ENCODE results near the gene NUP93.
"Not testable (repeated sequence)": the region's sequence is repeated elsewhere in the genome, so short reads cannot be mapped to it uniquely, and the experiment has no call there.

The NUP93 gene

DNA sequence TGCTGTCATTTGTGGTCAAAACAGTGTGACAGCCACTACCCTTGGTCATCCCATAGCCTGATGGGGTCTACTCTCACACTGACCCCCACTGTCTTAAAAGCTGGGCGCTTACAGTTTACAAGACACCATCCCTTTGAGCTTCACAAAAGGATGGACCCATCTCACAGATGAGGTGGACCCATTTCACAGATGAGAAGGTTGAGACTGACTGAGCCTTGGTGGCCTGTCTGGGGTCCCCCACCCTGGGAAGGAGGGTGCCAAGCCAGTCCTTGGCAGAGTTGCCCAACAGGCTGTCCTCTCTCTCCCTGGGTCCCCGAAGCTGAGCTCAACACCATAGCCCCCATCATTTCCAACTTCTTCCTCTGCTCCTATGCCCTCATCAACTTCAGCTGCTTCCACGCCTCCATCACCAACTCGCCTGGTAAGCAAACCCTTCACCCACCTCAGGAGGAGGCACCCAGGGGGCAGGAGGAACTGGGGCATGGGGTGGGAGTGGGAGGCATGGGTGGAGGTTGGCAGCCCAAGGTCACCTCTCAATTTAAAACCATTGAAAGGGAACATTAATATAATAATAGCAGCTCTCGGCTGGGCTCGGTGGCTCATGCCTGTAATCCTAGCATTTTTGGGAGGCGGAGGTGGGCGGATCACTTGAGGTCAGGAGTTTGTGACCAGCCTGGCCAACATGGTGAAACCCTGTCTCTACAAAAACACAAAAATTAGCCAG, 152.3 kb downstream of the NUP93 start:
- Mint-ChIP-seq H3K36me3 (no peaks in the 10 kb centered on the region), H3K27ac (no peak overlapping the region), H3K4me1 (no peaks in the 10 kb centered on the region), H3K27me3 (no peaks in the 10 kb centered on the region), H3K4me3 (no peak overlapping the region), H3K9me3 (no peaks in the 10 kb centered on the region)

DNA sequence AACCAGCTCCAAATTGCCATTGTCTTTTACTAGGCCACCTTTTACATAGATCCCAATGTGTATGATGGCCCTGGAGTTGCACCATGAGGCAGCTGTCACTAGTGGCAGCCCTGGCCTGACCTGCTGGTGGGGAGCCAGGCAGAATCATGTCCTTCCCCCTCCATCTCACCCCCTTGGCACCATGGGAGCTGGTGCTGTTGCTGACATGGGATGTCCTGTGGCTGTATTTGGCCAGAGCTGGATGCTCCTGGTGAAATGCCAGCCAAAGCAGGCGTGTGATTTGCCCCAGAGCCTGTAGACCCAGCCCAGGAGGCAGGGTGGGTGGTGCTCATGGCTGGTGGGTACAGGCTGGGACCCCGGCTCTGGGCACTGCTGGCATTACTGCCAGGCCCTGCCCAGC, 153.7 kb downstream of the NUP93 start:
- H3K27ac Mint-ChIP-seq = no peak overlapping the region
- H3K4me1 Mint-ChIP-seq = no peaks in the 10 kb centered on the region
- H3K27me3 Mint-ChIP-seq = no peaks in the 10 kb centered on the region
- H3K9me3 Mint-ChIP-seq = no peaks in the 10 kb centered on the region
- H3K4me3 Mint-ChIP-seq = no peak overlapping the region
- no peaks in the 10 kb centered on the region for H3K36me3 Mint-ChIP-seq

- H3K4me1 Mint-ChIP-seq = no peaks in the 10 kb centered on the region
- H3K27ac Mint-ChIP-seq = no peak overlapping the region
- no peak overlapping the region for H3K4me3 Mint-ChIP-seq
- H3K9me3 Mint-ChIP-seq = no peaks in the 10 kb centered on the region
- H3K36me3 Mint-ChIP-seq = no peaks in the 10 kb centered on the region
- H3K27me3 Mint-ChIP-seq = no peaks in the 10 kb centered on the region
These were observed 154.2 kb downstream of the NUP93 start for GRCh38 chr16:56884026-56884582.

GRCh38 chr16:56884929-56885328, 155.0 kb downstream of the NUP93 start:
- not testable (repeated sequence) for H3K4me3 Mint-ChIP-seq, H3K36me3 Mint-ChIP-seq, H3K4me1 Mint-ChIP-seq, H3K27me3 Mint-ChIP-seq, H3K9me3 Mint-ChIP-seq, H3K27ac Mint-ChIP-seq

- no peak overlapping the region for H3K27ac Mint-ChIP-seq
- H3K4me3 Mint-ChIP-seq = no peak overlapping the region
- H3K36me3 Mint-ChIP-seq = no peaks in the 10 kb centered on the region
- no peaks in the 10 kb centered on the region for H3K9me3 Mint-ChIP-seq
- no peaks in the 10 kb centered on the region for H3K4me1 Mint-ChIP-seq
- no peaks in the 10 kb centered on the region for H3K27me3 Mint-ChIP-seq
These were observed 155.7 kb downstream of the NUP93 start for GRCh38 chr16:56885446-56886162.

GRCh38 chr16:56886296-56886695, 156.4 kb downstream of the NUP93 start:
- Mint-ChIP-seq H3K4me3 (no peak overlapping the region), H3K4me1 (no peaks in the 10 kb centered on the region), H3K9me3 (no peaks in the 10 kb centered on the region), H3K36me3 (no peaks in the 10 kb centered on the region), H3K27ac (no peak overlapping the region), H3K27me3 (no peaks in the 10 kb centered on the region)

GRCh38 chr16:56886826-56887225, 156.9 kb downstream of the NUP93 start:
- Mint-ChIP-seq H3K4me3 (no peak overlapping the region), H3K27ac (no peak overlapping the region), H3K9me3 (no peaks in the 10 kb centered on the region), H3K4me1 (no peaks in the 10 kb centered on the region), H3K27me3 (no peaks in the 10 kb centered on the region), H3K36me3 (no peaks in the 10 kb centered on the region)

GRCh38 chr16:56888806-56889205, 158.9 kb downstream of the NUP93 start:
- Mint-ChIP-seq H3K9me3 (no peaks in the 10 kb centered on the region), H3K27me3 (no peaks in the 10 kb centered on the region), H3K27ac (no peak overlapping the region)

GRCh38 chr16:56889206-56889605, 159.3 kb downstream of the NUP93 start:
- Mint-ChIP-seq H3K4me3 (no peak overlapping the region), H3K9me3 (no peaks in the 10 kb centered on the region), H3K36me3 (no peaks in the 10 kb centered on the region), H3K27me3 (no peaks in the 10 kb centered on the region), H3K4me1 (no peaks in the 10 kb centered on the region), H3K27ac (no peak overlapping the region)

More at GRCh38 chr16:56888806-56889205, 158.9 kb downstream of the NUP93 start:
- H3K4me3 Mint-ChIP-seq = no peak overlapping the region
- no peaks in the 10 kb centered on the region for H3K4me1 Mint-ChIP-seq
- no peaks in the 10 kb centered on the region for H3K36me3 Mint-ChIP-seq

DNA sequence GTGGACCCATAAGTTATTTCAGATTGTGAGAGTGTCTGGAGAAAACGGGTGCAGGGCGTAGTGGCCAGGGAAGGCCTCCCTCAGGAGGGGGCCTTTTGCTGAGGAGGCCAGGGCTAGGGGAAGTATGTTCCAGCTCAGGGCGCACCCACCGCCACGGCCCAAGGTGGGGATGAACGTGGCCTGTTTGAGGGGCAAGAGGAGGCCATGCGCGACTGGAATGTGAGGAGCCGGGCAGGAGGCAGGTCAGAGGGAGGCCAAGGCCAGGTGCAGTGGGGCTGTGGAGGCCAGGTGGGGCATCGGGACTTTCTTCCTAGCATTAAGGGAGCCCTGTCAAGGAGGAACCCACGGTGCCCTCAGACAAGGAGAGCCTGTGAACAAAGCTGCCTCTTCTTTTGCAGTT, 161.8 kb downstream of the NUP93 start:
- Mint-ChIP-seq H3K4me1 (no peaks in the 10 kb centered on the region), H3K36me3 (no peaks in the 10 kb centered on the region), H3K27ac (peak overlapping the region; percentile 35), H3K4me3 (no peak overlapping the region), H3K27me3 (no peaks in the 10 kb centered on the region), H3K9me3 (no peaks in the 10 kb centered on the region)

GRCh38 chr16:56892705-56893104, 162.8 kb downstream of the NUP93 start:
- H3K9me3 Mint-ChIP-seq = no peaks in the 10 kb centered on the region
- no peaks in the 10 kb centered on the region for H3K4me1 Mint-ChIP-seq
- H3K36me3 Mint-ChIP-seq = no peaks in the 10 kb centered on the region
- no peak overlapping the region for H3K4me3 Mint-ChIP-seq
- H3K27ac Mint-ChIP-seq = no peak overlapping the region
- H3K27me3 Mint-ChIP-seq = no peaks in the 10 kb centered on the region

- Mint-ChIP-seq H3K4me1 (peaks cover 10% of the 10 kb centered on the region), H3K36me3 (no peaks in the 10 kb centered on the region), H3K27ac (no peak overlapping the region), H3K27me3 (no peaks in the 10 kb centered on the region), H3K9me3 (no peaks in the 10 kb centered on the region), H3K4me3 (no peak overlapping the region)
These were observed 164.5 kb downstream of the NUP93 start for GRCh38 chr16:56894331-56894917.

- Mint-ChIP-seq H3K27me3 (no peaks in the 10 kb centered on the region), H3K36me3 (no peaks in the 10 kb centered on the region), H3K27ac (no peak overlapping the region), H3K4me3 (no peak overlapping the region), H3K4me1 (peaks cover 19% of the 10 kb centered on the region), H3K9me3 (no peaks in the 10 kb centered on the region)
These were observed 165.9 kb downstream of the NUP93 start for GRCh38 chr16:56895813-56896212.

GRCh38 chr16:56896244-56896643, 166.3 kb downstream of the NUP93 start:
- H3K36me3 Mint-ChIP-seq = no peaks in the 10 kb centered on the region
- H3K4me3 Mint-ChIP-seq = no peak overlapping the region
- H3K27me3 Mint-ChIP-seq = no peaks in the 10 kb centered on the region
- H3K9me3 Mint-ChIP-seq = no peaks in the 10 kb centered on the region
- peaks cover 22% of the 10 kb centered on the region for H3K4me1 Mint-ChIP-seq
- H3K27ac Mint-ChIP-seq = no peak overlapping the region

- Mint-ChIP-seq H3K4me1 (peaks cover 22% of the 10 kb centered on the region), H3K4me3 (no peak overlapping the region), H3K27me3 (no peaks in the 10 kb centered on the region), H3K36me3 (no peaks in the 10 kb centered on the region), H3K27ac (no peak overlapping the region), H3K9me3 (no peaks in the 10 kb centered on the region)
These were observed 167.3 kb downstream of the NUP93 start for GRCh38 chr16:56897026-56897799.

Data from activated naive CD4-positive, alpha-beta T cell treated with anti-CD3 and anti-CD28 coated beads, Interleukin-2, amount 50 U/mL, for 24 hours (primary cell).